GM19025 (cell line): Measurements from ENCODE around the gene FSCN2.
"Not testable (repeated sequence)": the region's sequence is repeated elsewhere in the genome, so short reads cannot be mapped to it uniquely, and the experiment has no call there.

Experiments
- ATAC-seq: cut with Tn5 transposase; IDR thresholded peaks from one replicate; pipeline ENCODE4 v1.9.1; 2021; ENCODE audit warnings: mild to moderate bottlenecking, low read depth, moderate library complexity; ENCODE audit not compliant: unreplicated experiment

FSCN2 gene

GRCh38 chr17:81573794-81574642, 45.8 kb downstream of the FSCN2 start:
- ATAC-seq, result no peak

DNA sequence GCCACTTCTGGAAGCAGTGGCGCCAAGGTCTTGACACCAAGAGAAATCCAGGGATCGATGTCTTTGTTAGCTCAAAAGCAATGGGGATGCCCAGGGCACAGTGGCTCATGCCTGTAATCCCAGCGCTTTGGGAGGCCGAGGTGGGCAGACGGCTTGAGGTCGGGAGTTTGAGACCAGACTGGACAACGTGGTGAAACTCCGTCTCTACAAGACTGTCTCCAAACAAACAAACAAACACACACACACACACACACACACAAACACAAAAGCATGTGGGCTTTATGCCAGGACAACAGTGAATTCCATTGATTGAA, 46.4 kb downstream of the FSCN2 start:
- no peak for ATAC-seq

GRCh38 chr17:81575836-81576235, 47.7 kb downstream of the FSCN2 start:
- ATAC-seq, result no peak

DNA sequence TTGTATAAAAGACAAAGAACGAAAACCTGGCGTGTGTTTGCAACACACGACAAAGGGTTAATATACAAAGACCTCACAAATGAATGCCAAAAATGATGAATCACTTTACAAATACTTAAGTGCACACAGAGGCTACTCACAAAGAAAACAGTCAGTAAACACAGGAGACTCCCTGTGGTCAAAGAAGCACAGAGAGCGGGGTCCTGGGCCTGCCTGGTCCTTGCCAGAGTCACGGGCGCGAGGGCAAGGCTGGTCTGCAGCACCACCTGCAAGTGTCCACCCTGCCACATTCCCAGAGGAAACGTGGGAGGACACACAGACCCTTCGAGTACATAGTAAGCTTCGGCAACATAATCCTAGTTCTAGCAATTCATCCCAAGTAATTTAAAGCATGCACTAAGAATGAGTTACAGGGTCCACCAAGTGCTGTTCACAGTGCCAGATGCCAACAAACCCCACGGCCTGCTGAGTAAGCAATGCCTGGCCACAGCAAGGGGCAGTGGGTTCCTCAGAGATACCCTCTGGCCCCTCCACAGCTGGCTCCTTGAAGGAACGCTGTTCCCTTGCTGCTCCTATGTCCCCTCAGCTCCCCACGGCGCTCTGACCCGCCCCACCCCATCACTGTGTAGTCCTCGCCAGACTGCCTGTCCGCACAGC, 48.6 kb downstream of the FSCN2 start:
- ATAC-seq, result no peak

DNA sequence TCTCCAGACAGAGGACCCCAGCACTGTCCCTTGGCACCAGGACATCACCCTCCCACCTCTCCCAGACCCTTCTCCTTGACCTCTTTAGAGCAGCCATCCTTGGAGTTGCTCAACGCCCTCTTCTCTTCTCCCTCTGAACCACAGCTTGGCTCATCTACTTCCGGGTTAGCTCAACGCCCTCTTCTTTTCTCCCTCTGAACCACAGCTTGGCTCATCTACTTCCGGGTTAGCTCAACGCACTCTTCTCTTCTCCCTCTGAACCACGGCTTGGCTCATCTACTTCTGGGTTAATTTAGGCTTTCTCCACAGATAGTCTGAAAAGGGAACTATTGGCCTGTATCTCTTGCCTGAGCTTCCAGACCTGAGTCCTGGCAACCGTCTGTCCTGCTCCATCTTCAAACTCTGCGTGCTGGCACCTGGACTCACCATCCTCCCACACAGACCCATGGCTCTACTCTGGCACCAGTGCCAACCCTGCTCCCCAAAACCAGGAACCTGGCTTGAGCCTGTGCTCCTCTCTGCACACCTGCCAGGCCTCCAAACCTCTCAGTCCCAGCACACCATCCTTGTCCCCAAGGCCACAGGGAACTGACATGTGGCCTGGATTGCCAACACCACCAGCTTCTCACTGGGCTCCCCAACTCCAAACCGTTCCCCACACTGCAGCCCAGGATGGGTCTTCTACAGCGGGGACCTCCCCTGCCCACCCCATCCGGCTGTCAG, 49.3 kb downstream of the FSCN2 start:
- no peak for ATAC-seq

- no peak for ATAC-seq
These were observed 49.9 kb downstream of the FSCN2 start for GRCh38 chr17:81578038-81578441.

GRCh38 chr17:81578561-81579225, 50.5 kb downstream of the FSCN2 start:
- ATAC-seq, result no peak

- no peak for ATAC-seq
These were observed 51.1 kb downstream of the FSCN2 start for GRCh38 chr17:81579298-81579697.

GRCh38 chr17:81579821-81580321, 51.7 kb downstream of the FSCN2 start:
- no peak for ATAC-seq

GRCh38 chr17:81580481-81580880, 52.3 kb downstream of the FSCN2 start:
- ATAC-seq, result no peak

DNA sequence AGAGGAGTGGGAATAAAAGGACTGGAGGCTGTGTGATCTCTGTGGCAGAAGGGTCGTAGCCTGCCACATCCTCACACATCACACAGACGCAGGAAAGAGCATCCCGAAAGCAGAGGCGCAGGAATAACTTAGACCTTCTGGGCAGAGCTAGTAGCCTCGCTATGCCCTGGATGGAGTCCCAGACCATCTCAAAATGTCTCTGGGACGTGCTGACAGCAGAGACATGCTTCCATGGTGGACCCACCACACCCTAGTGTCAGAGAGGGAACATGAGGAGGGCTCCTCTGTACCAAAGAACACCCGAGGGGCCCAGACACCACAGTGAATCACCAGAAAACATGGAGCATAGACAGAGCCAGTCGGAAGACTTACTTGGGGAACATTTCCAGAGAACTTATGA, 53.6 kb downstream of the FSCN2 start:
- no peak for ATAC-seq

DNA sequence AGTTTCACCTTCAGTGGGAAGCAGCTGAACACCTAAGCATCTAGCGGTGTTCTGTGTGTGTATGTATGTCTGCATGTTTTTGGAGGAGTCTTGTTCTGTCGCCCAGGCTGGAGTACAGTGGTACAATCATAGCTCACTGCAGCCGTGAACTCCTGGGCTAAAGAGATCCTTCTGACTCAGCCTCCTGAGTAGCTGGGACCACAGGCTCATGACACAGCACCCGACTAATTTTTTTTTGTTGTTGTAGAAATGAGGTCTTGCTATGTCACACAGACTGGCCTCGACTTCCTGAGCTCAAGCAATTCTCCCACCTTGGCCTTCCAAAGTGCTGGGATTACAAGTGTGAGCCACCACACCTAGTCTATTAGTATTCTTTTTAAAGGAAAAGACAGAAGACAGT, 54.2 kb downstream of the FSCN2 start:
- no peak for ATAC-seq

GRCh38 chr17:81582749-81583148, 54.6 kb downstream of the FSCN2 start:
- ATAC-seq, result no peak

DNA sequence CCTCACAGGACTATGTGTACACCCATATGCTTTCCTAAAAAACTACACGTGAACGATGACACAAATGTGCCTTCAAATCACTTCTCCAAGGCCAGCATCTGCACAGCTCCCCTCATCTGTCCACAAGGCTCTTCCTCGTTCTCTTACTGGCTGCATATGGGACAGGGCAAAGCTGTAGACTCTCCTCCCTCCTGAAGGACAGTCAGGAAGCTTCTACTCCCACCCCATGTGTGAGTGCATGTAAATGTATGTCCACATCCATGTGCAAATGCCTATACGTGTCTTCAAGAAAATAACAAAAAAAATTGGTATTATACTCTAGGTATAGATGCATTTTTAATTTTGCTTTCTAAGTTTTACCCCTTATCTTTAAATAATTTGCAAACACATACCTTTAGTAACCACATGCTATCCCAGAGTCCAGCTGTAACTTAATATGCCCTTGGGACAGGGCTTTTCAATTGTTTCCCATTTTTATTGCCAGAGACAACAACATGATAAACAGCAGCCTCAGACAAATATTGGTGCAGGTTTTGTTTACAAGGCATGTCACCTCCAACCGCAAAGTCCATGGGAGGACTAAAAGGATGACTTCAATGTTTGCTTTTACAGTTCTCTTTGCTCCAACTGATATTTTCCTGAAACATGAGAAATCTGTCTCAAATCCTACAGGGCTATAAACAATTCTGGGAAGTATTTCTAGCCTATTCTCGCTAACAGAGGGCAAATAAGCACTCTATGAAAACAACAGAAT, 55.6 kb downstream of the FSCN2 start:
- ATAC-seq, result no peak

- ATAC-seq, result not testable (repeated sequence)
These were observed 56.6 kb downstream of the FSCN2 start for GRCh38 chr17:81584771-81585170.

- ATAC-seq, result no peak
These were observed 57.9 kb downstream of the FSCN2 start for GRCh38 chr17:81586096-81586495.
